ENCODE results near the gene RHD. TPM values are rescaled to one million over a fixed set of nuclear protein-coding genes. Genes with fewer than 3 reads are reported as not detected.
"Not testable (repeated sequence)": the region's sequence is repeated elsewhere in the genome, so short reads cannot be mapped to it uniquely, and the experiment has no call there.

The RHD gene
- total RNA-seq, 1 donor from 2014 or later: 2.1 TPM

DNA sequence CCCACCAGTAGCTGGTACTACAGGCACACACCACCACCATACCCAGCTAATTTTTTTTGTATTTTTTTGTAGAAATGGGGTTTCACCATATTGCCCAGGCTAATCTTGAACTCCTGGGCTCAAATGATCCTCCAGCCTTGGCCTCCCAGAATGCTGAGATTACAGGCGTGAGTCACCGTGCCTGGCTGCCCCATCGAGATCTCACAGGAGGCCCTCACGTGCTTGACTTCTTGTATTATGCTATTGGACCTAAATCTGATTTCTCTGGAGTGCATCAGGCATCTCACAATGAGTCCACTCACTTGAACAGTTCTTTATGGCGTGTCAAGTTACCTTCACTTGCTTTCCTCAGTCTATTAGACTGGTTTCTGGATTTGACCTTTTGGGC, 15.7 kb upstream of the RHD start:
- H3K4me1 ChIP-seq (ENCODE audit: control insufficient read depth in 3 of 3, insufficient read depth in 3 of 3, low read length in 3 of 3): peaks cover 5 to 13% (median 5%) of the 10 kb centered on the region in 3 donors
- H3K9ac ChIP-seq (ENCODE audit: low read depth in 1 of 3, low read length in 3 of 3): no peak overlapping the region
- H3K27ac ChIP-seq (ENCODE audit: low read depth, low read length): no peak overlapping the region
- no peaks in the 10 kb centered on the region for H3K27me3 ChIP-seq (ENCODE audit: control insufficient read depth in 3 of 3, insufficient read depth in 3 of 3, low read length in 3 of 3)
- H3K36me3 ChIP-seq (ENCODE audit: control insufficient read depth in 3 of 3, insufficient read depth in 3 of 3, low read length in 3 of 3): peaks cover 0 to 4% (median 0%) of the 10 kb centered on the region in 3 donors
- H3K4me3 ChIP-seq (ENCODE audit: low read length in 3 of 3): no peak overlapping the region
- no peaks in the 10 kb centered on the region for H3K9me3 ChIP-seq (ENCODE audit: control insufficient read depth in 3 of 3, low read length in 3 of 3)

DNA sequence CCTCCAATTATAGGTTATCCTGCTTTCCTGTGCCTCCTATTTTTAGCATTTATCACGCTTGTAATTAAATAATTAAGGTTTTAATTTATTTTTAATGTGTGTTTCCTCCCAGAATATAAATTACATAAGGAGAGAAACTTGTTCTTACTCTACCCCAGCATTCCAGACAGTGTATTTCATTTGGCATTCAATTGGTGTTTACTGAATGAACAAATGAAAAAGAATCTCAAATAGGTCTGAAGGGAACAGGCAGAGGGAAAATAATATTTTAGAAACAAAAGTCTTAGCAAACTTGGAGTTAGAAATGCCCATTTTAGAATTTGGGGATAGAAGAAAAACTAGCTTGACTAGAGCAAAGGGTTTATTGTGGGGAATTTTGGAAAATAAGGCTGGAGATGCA, 15.1 kb upstream of the RHD start:
- Histone ChIP-seq H3K36me3 (ENCODE audit: control insufficient read depth in 3 of 3, insufficient read depth in 3 of 3, low read length in 3 of 3) (peaks cover 0 to 4% (median 0%) of the 10 kb centered on the region in 3 donors), H3K27me3 (ENCODE audit: control insufficient read depth in 3 of 3, insufficient read depth in 3 of 3, low read length in 3 of 3) (no peaks in the 10 kb centered on the region), H3K9me3 (ENCODE audit: control insufficient read depth in 3 of 3, low read length in 3 of 3) (no peaks in the 10 kb centered on the region), H3K4me3 (ENCODE audit: low read length in 3 of 3) (no peak overlapping the region), H3K9ac (ENCODE audit: low read depth in 1 of 3, low read length in 3 of 3) (no peak overlapping the region), H3K27ac (ENCODE audit: low read depth, low read length) (no peak overlapping the region), H3K4me1 (ENCODE audit: control insufficient read depth in 3 of 3, insufficient read depth in 3 of 3, low read length in 3 of 3) (peaks cover 5 to 13% (median 5%) of the 10 kb centered on the region in 3 donors)

DNA sequence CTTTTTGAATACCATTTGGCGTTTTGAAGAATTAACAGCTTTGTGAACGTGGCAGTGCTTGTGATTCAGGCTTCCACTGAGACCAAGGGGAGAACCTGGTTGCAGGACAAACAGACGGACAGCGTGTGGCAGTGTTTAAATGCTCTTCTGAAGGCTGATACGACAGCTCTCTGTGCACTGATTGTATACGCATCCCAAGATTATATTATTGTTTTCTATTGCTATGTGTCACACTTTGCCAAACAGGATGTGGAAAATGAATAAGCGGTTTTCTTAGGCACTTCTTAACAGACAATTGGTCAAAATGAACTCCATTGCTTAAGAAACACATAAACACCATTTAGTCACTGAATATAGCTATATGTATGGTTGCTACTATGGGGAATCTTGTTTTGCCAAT, 12.5 kb upstream of the RHD start:
- H3K9ac ChIP-seq (ENCODE audit: low read depth in 1 of 3, low read length in 3 of 3); H3K4me1 ChIP-seq (ENCODE audit: control insufficient read depth in 3 of 3, insufficient read depth in 3 of 3, low read length in 3 of 3); H3K4me3 ChIP-seq (ENCODE audit: low read length in 3 of 3); H3K27ac ChIP-seq (ENCODE audit: low read depth, low read length); H3K36me3 ChIP-seq (ENCODE audit: control insufficient read depth in 3 of 3, insufficient read depth in 3 of 3, low read length in 3 of 3); H3K9me3 ChIP-seq (ENCODE audit: control insufficient read depth in 3 of 3, low read length in 3 of 3); H3K27me3 ChIP-seq (ENCODE audit: control insufficient read depth in 3 of 3, insufficient read depth in 3 of 3, low read length in 3 of 3): not testable (repeated sequence)

DNA sequence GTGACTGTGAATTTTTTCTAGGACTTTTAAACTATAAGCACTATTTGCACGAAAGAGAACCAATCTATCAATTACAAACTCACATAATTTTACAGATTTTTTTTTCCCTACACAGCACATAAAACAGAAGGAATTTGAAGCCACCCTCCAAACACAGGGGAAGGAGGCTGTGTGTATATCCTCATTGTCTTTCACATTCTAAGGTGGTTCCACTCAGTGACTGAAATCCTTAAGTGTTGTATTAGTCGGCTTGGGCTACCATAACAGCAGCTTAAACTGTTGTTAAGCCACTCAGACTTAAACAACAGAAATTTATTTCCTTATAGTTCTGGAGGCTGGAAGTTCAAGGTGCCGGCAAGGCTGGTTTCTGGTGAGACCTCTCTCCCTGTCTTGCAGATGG, 12.0 kb upstream of the RHD start:
- H3K4me1 ChIP-seq (ENCODE audit: control insufficient read depth in 3 of 3, insufficient read depth in 3 of 3, low read length in 3 of 3); H3K9me3 ChIP-seq (ENCODE audit: control insufficient read depth in 3 of 3, low read length in 3 of 3); H3K4me3 ChIP-seq (ENCODE audit: low read length in 3 of 3); H3K36me3 ChIP-seq (ENCODE audit: control insufficient read depth in 3 of 3, insufficient read depth in 3 of 3, low read length in 3 of 3); H3K9ac ChIP-seq (ENCODE audit: low read depth in 1 of 3, low read length in 3 of 3); H3K27ac ChIP-seq (ENCODE audit: low read depth, low read length); H3K27me3 ChIP-seq (ENCODE audit: control insufficient read depth in 3 of 3, insufficient read depth in 3 of 3, low read length in 3 of 3): not testable (repeated sequence)

DNA sequence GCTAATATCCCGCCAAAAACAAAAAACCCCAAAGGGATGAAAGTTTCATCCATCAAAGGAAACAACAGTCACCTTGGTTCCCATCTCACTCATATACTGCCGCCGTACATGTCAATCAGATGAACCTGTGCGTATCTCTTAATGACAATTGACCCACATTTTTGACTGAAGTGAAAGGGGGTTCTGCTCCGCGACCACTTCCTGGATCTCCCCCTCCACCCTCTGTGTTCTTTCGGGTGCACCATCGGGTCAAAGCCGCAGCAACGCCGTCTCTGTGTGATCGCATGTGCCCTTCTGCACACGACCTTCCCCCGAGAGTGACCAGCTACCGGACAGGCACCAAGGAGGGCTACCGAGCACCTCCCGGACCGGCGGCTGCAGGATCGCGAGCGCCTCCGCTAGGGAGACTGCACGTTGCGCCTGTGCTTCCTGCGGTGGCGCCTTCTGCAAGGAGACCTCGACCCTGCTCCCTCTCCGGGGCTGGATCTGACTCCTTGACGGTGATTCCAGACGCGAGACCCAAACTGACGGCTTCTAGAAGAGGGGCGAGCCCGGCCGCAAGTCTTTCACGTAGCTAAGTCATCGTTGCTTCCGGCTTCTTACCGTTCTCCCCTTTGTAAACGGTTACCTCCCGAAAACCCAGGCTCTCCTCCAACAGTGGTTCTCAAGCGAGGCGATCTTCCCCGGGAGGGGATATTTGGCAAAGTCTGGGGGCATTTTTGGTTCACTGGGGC, 5.6 kb upstream of the RHD start:
- not testable (repeated sequence) for H3K4me1 ChIP-seq (ENCODE audit: control insufficient read depth in 3 of 3, insufficient read depth in 3 of 3, low read length in 3 of 3); H3K36me3 ChIP-seq (ENCODE audit: control insufficient read depth in 3 of 3, insufficient read depth in 3 of 3, low read length in 3 of 3); H3K27ac ChIP-seq (ENCODE audit: low read depth, low read length); H3K27me3 ChIP-seq (ENCODE audit: control insufficient read depth in 3 of 3, insufficient read depth in 3 of 3, low read length in 3 of 3); H3K9me3 ChIP-seq (ENCODE audit: control insufficient read depth in 3 of 3, low read length in 3 of 3)
- Histone ChIP-seq H3K9ac (ENCODE audit: low read depth in 1 of 3, low read length in 3 of 3) (peak overlapping the region in 1 of 3 donors; percentile 40), H3K4me3 (ENCODE audit: low read length in 3 of 3) (peak overlapping the region in 1 of 3 donors; percentile 54)

DNA sequence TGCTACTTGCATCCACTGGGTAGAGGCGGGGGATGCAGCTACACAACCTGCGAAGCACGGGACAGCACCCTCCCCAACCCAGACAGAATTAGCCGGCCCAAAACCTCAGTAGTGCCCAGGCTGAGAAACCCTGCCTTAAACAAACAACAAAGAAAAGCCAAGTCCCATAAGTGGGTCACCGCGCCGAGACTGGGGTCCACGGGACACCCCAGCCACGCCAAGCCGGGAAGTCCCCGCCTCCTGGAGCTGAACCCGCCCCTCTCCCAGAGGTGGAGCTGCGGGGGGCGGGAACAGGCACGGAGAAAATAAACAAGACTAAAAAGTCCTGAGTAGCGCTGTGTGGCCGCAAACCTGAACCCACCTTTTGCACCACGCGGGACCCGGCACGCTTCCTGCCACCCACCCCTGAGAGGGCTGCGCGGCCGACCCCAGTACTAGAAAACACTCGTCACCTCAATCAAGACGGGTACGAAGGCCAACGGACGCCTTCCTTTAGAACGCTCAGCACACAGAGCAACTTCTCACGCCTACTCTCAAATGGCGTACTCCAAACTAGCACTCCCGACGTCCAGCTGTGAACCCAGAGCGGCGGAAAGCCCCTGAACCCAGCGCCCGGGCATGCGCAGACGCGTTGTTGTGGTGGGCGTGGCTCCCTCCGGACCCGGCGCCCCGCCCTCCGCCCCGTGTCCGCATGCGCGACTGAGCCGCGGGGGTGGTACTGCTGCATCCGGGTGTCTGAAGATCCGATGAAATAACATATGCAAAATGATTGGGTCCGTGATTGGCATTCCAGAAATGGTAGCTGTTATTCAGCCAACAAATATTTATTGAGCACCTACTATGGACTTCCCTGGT, 4.8 kb upstream of the RHD start:
- not testable (repeated sequence) for H3K4me1 ChIP-seq (ENCODE audit: control insufficient read depth in 3 of 3, insufficient read depth in 3 of 3, low read length in 3 of 3); H3K27me3 ChIP-seq (ENCODE audit: control insufficient read depth in 3 of 3, insufficient read depth in 3 of 3, low read length in 3 of 3); H3K36me3 ChIP-seq (ENCODE audit: control insufficient read depth in 3 of 3, insufficient read depth in 3 of 3, low read length in 3 of 3); H3K27ac ChIP-seq (ENCODE audit: low read depth, low read length); H3K9me3 ChIP-seq (ENCODE audit: control insufficient read depth in 3 of 3, low read length in 3 of 3)
- H3K9ac ChIP-seq (ENCODE audit: low read depth in 1 of 3, low read length in 3 of 3): peak overlapping the region in 1 of 3 donors; percentile 64
- peak overlapping the region in 1 of 3 donors; percentile 52 for H3K4me3 ChIP-seq (ENCODE audit: low read length in 3 of 3)

DNA sequence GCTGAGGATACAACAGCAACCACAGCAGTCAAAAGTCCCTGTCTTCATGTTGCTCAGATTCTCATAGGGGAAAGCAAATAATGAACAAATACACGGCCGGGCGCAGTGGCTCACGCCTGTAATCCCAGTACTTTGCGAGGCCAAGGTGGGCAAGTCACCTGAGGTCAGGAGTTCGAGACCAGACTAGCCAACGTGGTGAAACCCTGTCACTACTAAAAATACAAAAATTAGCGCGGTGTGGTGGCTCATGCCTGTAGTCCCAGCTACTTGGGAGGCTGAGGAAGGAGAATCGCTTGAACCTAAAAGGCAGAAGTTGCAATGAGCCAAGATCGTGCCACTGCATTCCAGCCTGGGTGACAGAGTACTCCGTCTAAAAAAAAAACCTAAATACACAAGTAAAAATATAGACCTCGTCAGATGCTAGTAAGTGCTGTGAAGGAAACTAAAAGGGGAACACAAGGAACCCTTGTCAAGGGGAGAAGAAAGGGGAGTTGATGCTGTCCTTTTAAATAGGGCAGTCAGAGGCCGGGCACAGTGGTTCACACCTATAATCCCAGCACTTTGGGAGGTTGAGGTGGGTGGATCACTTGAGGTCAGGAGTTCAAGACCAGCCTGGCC, 4.1 kb upstream of the RHD start:
- H3K4me3 ChIP-seq (ENCODE audit: low read length in 3 of 3): peak overlapping the region in 1 of 3 donors; percentile 52
- H3K27me3 ChIP-seq (ENCODE audit: control insufficient read depth in 3 of 3, insufficient read depth in 3 of 3, low read length in 3 of 3); H3K27ac ChIP-seq (ENCODE audit: low read depth, low read length); H3K4me1 ChIP-seq (ENCODE audit: control insufficient read depth in 3 of 3, insufficient read depth in 3 of 3, low read length in 3 of 3); H3K9me3 ChIP-seq (ENCODE audit: control insufficient read depth in 3 of 3, low read length in 3 of 3); H3K36me3 ChIP-seq (ENCODE audit: control insufficient read depth in 3 of 3, insufficient read depth in 3 of 3, low read length in 3 of 3): not testable (repeated sequence)
- peak overlapping the region in 1 of 3 donors; percentile 45 for H3K9ac ChIP-seq (ENCODE audit: low read depth in 1 of 3, low read length in 3 of 3)

DNA sequence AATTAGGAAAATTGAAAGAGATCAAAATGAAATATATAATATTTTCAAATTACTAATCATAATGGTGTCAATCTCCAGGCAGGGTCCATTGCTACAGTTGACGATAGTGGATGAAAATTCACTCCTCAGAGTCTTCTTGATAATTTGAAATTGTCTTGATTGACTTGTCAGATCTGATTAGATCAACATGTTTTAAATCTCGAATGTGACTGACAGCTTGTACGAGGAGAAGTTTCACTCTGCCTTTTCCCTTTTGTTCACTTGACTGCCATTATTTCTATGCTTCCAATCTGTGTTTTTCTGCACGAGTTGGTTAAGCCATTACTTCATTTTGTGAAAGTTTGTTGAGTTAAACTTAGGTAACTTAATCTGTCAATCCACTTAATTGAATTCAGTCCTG, 3.3 kb downstream of the RHD start:
- not testable (repeated sequence) for H3K4me1 ChIP-seq (ENCODE audit: control insufficient read depth in 3 of 3, insufficient read depth in 3 of 3, low read length in 3 of 3); H3K9ac ChIP-seq (ENCODE audit: low read depth in 1 of 3, low read length in 3 of 3); H3K27ac ChIP-seq (ENCODE audit: low read depth, low read length); H3K9me3 ChIP-seq (ENCODE audit: control insufficient read depth in 3 of 3, low read length in 3 of 3); H3K4me3 ChIP-seq (ENCODE audit: low read length in 3 of 3); H3K27me3 ChIP-seq (ENCODE audit: control insufficient read depth in 3 of 3, insufficient read depth in 3 of 3, low read length in 3 of 3); H3K36me3 ChIP-seq (ENCODE audit: control insufficient read depth in 3 of 3, insufficient read depth in 3 of 3, low read length in 3 of 3)

DNA sequence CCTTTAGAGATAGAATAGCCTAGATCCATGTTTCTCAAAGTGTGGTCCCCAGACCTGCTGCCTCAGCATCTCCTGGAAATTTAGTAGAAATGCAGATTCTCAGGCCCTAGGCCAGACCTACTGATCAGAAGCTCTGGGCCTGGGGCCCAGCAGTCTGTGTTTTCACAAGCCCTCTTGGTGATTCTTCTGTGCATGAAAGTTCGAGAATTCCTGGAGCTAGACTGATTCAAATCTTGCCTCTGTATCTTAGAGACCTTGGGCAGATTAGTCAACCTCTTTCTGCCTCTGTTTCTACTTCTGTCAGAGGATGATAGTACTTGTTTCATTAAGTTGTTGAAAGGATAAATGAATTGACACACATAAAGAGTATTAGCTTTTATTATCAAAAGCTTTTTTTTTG, 5.0 kb downstream of the RHD start:
- H3K4me1 ChIP-seq (ENCODE audit: control insufficient read depth in 3 of 3, insufficient read depth in 3 of 3, low read length in 3 of 3); H3K4me3 ChIP-seq (ENCODE audit: low read length in 3 of 3); H3K27me3 ChIP-seq (ENCODE audit: control insufficient read depth in 3 of 3, insufficient read depth in 3 of 3, low read length in 3 of 3); H3K9me3 ChIP-seq (ENCODE audit: control insufficient read depth in 3 of 3, low read length in 3 of 3); H3K27ac ChIP-seq (ENCODE audit: low read depth, low read length); H3K36me3 ChIP-seq (ENCODE audit: control insufficient read depth in 3 of 3, insufficient read depth in 3 of 3, low read length in 3 of 3); H3K9ac ChIP-seq (ENCODE audit: low read depth in 1 of 3, low read length in 3 of 3): not testable (repeated sequence)

DNA sequence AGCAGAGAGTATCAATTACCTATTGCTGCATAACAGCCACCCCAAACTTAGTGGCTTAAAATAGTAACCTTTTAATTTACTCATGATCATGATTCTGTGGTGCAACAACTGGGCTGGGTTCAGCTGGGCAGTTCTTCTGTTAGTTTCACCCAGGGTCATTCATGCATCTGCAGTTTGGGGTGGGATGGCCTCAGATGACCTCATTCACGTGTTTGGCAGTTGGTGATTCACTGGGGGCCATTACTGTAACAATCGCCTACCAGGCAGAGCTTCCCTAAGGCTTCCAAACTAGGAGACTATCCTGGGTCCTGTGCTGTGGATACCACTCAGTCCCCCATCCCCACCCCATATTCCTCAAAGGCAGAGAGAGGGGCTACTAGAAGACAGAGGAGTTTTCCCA, 6.0 kb downstream of the RHD start:
- not testable (repeated sequence) for H3K36me3 ChIP-seq (ENCODE audit: control insufficient read depth in 3 of 3, insufficient read depth in 3 of 3, low read length in 3 of 3); H3K27me3 ChIP-seq (ENCODE audit: control insufficient read depth in 3 of 3, insufficient read depth in 3 of 3, low read length in 3 of 3); H3K4me1 ChIP-seq (ENCODE audit: control insufficient read depth in 3 of 3, insufficient read depth in 3 of 3, low read length in 3 of 3); H3K9me3 ChIP-seq (ENCODE audit: control insufficient read depth in 3 of 3, low read length in 3 of 3); H3K4me3 ChIP-seq (ENCODE audit: low read length in 3 of 3); H3K27ac ChIP-seq (ENCODE audit: low read depth, low read length); H3K9ac ChIP-seq (ENCODE audit: low read depth in 1 of 3, low read length in 3 of 3)

Data from skeletal muscle tissue (tissue), 4 donors.